GM10847 (cell line): ENCODE data around the gene UBE2Z.

Experiments used
- POLR2A ChIP-seq: IDR thresholded peaks from 2 replicates; pipeline ENCODE4 v1.6.1; 2011; ENCODE audit not compliant: insufficient read length; ENCODE audit errors: extremely low read depth

UBE2Z gene

DNA sequence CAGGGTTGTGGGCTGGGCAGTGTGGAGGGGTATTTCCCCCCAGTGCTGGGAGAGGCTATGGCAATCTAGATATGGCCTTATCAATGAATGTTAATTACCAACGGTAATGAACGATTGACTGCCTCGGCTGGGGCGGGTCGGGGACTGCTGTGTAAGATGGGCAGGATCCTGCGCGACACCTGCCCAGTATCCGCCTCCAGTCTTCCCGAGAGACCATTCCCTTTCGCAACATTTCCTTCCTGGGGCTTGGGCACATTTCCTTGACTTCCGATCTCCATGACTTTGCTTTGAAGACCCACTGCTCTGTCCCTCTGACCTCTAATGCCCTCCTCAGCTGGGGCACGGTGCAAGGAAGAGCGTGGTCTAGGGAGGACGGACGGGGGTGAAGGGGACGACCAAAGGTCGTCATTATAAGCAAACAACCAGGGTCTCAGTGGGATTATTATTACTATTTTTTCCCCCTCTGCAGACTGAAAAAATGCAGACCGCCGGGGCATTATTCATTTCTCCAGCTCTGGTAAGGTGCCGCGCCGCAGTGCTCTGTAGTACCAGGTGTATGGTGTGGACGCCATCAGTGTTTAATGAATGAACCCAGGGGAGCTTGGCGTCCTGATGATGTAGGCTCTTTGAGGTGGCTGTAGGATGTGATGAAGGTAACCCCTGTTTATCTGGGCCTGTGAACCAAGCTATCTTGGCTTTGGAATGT is 15.1 kb upstream of the UBE2Z start:
- TF ChIP-seq POLR2A = no peak

DNA sequence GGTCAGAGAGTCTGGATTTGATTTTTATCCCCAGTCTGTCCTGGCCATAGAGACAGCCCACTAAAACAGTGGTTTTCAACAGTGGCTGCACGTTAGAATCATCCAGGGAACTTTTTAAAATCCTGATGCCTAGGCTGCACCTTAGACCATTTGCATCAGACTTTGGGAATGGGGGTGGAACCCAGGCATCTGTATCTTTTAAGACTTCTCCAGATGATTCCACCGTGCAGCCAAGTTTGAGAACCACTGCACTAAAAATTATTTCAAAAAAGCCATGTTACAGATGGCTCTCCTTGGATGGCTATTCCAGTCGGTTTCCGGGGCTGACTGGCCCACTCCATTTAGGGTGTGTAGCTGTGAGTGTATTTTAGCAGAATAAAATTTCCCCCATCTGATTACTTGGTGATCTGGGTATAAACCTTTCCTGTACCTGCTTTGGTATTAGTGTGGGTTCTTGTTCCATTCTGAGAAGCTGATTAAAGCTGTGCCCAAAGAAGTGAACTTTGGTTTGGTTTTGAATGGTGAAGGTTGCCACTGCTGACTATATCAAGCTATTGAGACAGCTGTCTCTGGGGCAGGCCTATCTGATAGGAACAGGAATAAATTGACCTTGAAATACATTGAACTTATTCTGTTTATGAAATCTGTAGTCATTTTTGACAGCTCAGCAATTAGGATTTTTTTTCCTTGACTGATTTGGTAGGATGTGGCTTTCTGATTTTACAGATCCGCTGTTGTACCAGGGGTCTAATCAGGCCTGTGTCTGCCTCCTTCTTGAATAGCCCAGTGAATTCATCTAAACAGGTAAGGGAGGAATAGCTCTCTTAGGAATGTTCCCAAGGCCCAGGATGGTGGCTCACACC is 14.3 kb upstream of the UBE2Z start:
- no peak for TF ChIP-seq POLR2A

GRCh38 chr17:48894886-48895285 is 13.3 kb upstream of the UBE2Z start:
- TF ChIP-seq POLR2A = no peak

DNA sequence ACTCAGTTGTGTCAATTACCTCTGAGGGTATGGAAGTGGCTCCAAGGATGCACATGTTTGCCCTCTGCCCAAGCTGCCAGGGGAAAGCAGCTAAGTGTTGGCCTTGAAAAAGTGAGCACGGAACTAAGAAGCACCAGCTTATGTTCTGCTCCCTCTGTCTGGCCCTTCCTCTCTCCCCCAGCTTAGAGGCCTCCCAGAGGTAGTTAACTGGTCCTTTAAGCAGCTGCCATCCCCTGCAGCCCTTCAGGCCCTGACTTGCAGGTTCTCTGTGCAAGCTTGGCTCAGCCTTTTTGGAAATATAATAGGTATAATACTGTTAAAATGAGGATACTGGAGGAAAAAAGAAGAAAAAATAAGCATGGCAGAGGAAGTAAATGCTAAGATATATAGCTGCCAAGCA is 7.0 kb upstream of the UBE2Z start:
- no peak for TF ChIP-seq POLR2A

- no peak for TF ChIP-seq POLR2A
Measured at GRCh38 chr17:48903401-48903800, 4.8 kb upstream of the UBE2Z start.

DNA sequence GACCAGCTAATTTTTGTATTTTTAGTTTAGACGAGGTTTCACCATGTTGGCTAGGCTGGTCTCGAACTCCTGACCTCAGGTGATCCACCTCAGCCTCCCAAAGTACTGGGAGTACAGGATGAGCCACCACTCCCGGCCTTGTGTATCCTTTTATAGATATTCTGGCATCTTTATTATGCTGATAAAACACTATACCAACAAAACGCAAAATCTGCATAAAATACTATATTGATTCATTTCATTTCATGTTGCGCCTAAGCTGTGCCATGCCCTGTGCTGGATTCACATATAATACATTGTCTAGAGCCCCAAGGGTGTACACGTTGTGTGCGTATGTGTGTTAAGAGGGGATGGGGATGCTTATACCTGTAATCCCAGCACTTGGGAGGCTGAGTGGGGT is 3.8 kb upstream of the UBE2Z start:
- TF ChIP-seq POLR2A = no peak

DNA sequence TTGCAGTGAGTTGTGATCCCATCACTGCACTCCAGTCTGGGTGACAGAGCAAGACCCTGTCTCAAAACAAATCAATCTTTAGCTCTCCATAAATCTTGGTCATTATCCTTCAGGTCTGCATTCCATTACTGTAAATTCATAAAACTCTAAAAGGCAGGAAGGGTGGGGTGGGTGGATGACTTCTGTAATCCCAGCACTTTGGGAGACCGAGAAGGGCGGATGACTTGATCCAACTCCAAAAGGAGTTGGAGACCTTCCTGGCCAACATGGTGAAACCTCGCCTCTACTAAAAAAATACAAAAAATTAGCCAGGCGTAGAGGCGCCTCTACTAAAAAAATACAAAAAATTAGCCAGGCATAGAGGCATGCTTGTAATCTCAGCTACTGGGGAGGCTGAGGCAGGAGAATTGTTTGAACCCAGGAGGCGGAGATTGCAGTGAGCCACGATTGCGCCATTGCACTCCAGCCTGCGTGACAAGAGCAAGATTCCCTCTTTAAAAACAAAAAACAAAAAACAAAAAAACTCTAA is 2.2 kb upstream of the UBE2Z start:
- no peak for TF ChIP-seq POLR2A

DNA sequence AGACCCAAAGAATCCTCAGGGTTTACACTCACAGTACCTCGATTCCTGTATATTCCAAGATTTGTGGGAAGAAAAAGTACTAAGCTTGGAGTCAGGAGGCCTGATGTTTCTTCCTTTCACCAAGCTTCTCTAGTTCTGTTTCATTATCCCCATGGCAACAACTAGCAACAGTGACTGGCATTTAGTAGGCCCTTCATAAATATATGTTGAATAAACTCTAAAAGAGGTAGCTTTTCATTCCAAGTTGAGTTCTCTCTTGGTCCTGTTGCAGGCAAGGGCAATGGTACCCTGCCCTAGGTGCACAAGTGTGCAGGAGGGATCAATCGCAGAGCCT is 527 bp upstream of the UBE2Z start:
- no peak for TF ChIP-seq POLR2A

GRCh38 chr17:48908853-48909394 is 717 bp downstream of the UBE2Z start:
- TF ChIP-seq POLR2A = peak; percentile 29

DNA sequence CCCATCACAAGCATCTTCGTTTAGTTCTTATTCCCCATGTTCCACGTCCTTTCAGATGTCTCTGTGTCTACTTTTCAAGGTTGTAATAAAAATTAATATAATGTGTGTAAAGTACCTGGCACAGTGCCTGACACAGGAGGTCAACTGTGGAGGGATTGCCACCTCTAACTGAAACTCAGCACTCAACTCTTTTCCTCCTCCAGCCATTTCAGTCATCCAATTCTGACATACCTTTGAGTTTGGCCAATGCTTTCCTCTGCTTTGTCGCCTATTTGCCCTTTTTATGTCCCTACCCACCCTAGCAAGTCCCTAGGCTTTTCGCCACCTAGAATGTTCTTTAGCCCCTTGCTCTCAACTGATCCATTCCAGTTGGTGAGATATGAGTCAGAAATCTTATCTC is 1.6 kb downstream of the UBE2Z start:
- no peak for TF ChIP-seq POLR2A

- no peak for TF ChIP-seq POLR2A
Measured at GRCh38 chr17:48910370-48910769, 2.2 kb downstream of the UBE2Z start.

DNA sequence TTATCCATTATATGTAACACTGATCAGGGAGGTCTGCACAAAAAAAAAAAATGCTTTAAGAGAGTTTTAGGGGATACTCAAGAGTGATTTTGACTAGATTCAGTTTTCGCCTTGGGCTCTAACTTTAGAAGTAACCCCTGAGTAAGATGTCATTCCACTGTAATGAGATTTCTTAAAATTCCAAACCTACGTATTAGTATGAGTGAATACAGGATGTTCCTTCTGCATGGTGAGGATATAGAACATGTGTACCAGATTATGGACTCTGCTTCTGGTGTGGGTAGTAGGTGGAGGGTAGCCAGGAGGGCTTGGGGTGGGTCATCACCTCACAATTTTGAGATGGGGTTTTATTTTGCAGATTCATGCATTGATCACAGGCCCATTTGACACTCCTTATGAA is 4.3 kb downstream of the UBE2Z start:
- TF ChIP-seq POLR2A = no peak

GRCh38 chr17:48915459-48916282 is 7.5 kb downstream of the UBE2Z start:
- TF ChIP-seq POLR2A = no peak

DNA sequence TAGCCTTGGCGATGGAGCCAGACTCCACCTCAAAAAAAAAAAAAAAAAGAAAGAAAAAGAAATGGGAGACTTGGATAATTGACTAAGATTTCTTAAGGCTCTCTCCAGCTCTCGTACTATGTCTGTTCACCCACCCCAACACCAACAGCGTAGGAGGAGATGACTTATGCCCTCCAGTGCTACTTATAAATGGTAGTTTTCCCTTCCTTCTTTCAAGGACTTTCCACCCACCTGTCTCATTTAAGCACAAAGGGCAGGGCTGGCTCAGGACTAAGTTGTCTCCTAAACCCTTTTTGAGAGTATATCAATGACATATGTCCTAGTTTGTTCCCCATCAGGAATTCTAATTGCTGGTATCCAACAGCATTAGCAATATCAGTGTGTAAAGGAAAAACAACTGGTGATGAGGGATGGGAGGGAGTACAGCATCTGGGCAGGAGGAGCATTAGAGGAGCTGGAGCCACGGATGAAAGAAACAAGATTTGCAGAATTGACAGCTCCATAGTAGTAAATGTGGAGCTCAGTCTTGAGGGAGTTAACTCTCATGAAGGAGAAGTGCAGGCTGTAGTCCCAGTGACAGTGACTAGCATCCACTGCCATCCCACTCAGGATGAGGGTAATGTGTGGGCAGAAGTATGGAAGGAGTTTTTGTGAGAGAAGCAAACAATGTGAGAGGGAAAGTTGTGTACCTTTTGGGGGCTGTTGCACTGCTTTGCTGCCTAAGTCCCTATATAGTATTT is 17.2 kb downstream of the UBE2Z start:
- no peak for TF ChIP-seq POLR2A

DNA sequence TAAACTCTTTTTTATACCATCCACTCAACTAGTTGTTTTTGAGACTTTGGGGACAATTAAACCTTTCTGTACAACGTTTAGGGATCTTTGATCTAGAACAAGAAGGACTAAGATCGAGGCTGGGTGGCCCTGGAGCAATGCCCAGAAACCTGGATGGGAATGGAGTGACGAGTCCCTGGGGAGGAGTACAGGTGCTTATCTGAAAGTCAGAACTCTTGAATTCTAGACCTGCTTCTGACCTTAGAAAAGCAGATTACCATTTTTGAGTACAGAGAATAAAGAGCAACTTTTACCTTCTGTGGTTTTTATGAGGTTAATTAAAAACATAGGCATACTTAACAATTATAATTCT is 17.8 kb downstream of the UBE2Z start:
- TF ChIP-seq POLR2A = no peak
